ENCODE data around the gene CAPRIN2.

DNA sequence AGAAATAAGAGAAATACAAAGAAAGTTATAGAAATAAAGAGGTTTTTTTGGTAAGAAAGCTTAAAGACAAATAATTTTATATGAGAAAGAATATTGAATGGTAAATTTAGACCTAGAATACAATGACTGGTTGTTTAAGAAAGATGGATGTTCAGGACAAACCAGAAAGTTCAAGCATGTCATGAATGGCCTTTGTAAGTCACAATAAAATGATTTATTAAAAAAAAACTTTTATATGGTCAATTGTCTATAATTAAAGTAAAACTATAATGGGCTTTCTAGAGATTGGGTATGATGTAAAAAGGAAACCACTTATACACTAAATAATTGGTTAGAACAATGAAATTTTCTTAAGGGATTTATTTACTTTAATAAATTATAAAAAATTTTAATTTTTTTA is 19.8 kb upstream of the CAPRIN2 start:
- TF ChIP-seq, protein P1, sequence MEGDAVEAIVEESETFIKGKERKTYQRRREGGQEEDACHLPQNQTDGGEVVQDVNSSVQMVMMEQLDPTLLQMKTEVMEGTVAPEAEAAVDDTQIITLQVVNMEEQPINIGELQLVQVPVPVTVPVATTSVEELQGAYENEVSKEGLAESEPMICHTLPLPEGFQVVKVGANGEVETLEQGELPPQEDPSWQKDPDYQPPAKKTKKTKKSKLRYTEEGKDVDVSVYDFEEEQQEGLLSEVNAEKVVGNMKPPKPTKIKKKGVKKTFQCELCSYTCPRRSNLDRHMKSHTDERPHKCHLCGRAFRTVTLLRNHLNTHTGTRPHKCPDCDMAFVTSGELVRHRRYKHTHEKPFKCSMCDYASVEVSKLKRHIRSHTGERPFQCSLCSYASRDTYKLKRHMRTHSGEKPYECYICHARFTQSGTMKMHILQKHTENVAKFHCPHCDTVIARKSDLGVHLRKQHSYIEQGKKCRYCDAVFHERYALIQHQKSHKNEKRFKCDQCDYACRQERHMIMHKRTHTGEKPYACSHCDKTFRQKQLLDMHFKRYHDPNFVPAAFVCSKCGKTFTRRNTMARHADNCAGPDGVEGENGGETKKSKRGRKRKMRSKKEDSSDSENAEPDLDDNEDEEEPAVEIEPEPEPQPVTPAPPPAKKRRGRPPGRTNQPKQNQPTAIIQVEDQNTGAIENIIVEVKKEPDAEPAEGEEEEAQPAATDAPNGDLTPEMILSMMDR (IDR thresholded peaks at IDR 0.05): no peak
- TF ChIP-seq POLR2A (IDR thresholded peaks at IDR 0.05): no peak
